Measurements from ENCODE around the gene TMEM147.

DNA sequence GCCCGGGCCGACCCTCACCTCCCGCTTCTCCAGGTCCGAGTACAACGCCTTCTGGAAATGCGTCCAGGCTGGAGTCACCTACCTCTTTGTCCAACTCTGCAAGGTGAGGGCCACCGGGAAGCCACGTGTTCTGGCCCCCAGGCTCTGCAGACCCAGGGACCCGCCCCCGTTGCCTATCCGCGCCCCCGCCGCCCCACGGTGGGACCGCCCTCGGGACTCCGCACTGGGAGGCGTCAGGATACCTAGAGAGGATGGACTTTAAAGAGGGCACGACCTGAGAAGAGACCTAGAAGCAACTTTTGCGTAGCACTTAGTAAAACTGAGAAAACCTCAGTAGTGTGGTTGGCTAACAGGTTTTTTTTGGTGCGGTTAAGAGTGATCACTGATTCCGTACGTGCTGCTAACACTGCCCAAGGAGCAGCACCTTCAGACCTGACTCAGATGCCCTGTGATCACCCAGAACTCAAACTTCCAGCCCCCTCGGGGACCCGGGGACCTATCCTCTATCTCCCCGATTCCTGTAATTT is 492 bp downstream of the TMEM147 start:
- no peak for TF ChIP-seq CTCF (IDR thresholded peaks at IDR 0.05)
- no peak for TF ChIP-seq POLR2AphosphoS5 (IDR thresholded peaks at IDR 0.05)
